Thyroid gland (tissue), 4 donors: Measurements from ENCODE around the gene IPO7.

Experiments used
- POLR2A ChIP-seq, 2 donors: fragments of 450-650 bp; IDR thresholded peaks; one replicate each; pipeline ENCODE4 v1.6.1; 2017; ENCODE audit warnings: antibody characterized with exemption in 2 of 2, mild to moderate bottlenecking in 2 of 2, moderate library complexity in 1 of 2
- TF ChIP-seq, protein P1 (sequence below), 6 experiments: fragments of 200-600 bp in 3 of 6; fragments of 450-650 bp in 3 of 6; sonication (generic) in 3 of 6; IDR thresholded peaks; one replicate each; pipeline ENCODE4 v1.5.1; 2016 to 2019; ENCODE audit warnings: antibody characterized with exemption in 6 of 6, mild to moderate bottlenecking in 2 of 6, inconsistent platforms in 1 of 6, moderate library complexity in 1 of 6

DNA sequence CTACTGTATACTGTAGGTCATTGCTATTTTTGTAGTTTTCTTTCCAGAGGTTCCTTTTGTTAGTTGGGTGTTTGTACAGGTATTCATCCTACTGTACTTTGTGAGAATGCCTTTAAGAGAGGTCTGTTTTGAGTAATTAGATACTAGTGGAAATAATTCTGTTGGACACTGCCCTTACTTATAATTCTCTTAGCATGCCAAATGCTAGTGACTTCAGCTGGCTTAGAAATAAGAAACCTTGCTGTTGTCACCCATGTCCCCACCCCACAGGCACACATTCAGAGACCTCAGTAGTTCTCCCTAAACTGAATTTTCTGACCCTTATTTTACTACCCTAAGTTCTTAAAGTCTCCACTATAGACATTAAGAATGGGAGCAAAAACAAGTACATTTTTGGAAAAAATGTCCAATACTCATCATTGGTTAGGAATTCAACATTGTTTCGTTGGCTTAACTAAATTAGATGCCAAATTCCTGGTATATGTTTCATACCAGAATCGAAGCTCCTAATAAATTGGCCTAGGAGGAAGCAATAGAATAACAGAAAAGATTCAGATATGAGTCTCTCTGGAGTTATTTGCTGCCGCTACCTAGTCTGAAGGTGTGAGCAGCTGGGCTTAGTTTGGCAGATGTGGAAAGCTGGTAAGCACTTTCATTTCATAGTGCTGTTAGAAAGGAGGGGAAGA is 104.8 kb downstream of the IPO7 start:
- TF ChIP-seq POLR2A (IDR thresholded peaks at IDR 0.05), result no peak
- TF ChIP-seq, protein P1, sequence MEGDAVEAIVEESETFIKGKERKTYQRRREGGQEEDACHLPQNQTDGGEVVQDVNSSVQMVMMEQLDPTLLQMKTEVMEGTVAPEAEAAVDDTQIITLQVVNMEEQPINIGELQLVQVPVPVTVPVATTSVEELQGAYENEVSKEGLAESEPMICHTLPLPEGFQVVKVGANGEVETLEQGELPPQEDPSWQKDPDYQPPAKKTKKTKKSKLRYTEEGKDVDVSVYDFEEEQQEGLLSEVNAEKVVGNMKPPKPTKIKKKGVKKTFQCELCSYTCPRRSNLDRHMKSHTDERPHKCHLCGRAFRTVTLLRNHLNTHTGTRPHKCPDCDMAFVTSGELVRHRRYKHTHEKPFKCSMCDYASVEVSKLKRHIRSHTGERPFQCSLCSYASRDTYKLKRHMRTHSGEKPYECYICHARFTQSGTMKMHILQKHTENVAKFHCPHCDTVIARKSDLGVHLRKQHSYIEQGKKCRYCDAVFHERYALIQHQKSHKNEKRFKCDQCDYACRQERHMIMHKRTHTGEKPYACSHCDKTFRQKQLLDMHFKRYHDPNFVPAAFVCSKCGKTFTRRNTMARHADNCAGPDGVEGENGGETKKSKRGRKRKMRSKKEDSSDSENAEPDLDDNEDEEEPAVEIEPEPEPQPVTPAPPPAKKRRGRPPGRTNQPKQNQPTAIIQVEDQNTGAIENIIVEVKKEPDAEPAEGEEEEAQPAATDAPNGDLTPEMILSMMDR (IDR thresholded peaks at IDR 0.05), result no peak
